ENCODE results near the gene PPEF1. TPM values are rescaled to one million over a fixed set of nuclear protein-coding genes. Genes with fewer than 3 reads are reported as not detected.

The PPEF1 gene
- total and polyA plus RNA-seq, 2 of the 13 experiments (the other 11 are each of a cell fraction or from before 2014, with no cell fraction given): not detected

DNA sequence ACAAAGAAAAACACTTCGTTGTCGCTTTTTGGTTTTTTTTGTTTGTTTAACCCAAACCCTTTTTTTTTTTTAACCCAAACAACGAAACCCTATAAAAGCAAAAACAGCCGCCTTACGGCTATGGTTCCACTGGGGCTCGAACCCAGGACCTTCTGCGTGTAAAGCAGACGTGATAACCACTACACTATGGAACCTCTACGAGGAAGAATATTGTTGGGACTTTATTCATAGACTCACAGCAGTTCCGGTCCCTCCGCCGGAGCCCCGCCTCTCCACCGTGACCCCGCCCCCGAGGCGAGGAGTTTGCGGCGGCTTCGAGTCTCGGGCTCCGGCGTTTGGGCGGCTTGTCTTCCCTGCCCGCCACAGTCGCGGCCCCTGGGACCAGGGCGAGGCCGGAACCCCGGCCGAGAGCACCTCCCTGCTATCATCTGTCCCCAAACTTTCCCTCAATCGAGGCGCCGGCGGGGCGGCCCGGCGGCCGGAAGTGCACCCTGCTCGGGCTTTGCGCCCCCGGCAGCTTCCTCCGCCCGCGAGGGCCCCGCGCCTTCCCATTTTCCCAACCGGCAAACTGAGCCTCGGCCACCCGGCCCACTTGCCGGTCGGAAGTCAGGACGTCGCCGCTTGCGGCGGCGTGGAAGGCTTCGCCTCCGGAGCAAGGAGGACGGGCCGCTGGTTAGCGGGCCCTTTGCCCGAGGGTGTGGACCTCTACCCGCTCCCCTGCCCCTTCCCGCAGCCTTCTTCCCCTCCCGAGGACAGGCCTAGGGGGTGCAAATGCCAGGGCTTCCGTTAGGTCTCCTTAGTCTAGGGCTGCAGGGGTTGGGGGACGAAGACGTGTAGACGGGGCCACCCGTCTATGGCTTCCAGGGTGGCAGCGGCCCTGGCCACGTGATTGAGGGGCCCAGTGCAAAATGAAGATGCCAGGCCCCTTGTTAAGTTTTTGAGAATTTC is 32.4 kb upstream of the PPEF1 start (continued):
- TF ChIP-seq GZF1 (CRISPR knock-in tag; IDR thresholded peaks at IDR 0.05): no peak
- TF ChIP-seq, protein P1, sequence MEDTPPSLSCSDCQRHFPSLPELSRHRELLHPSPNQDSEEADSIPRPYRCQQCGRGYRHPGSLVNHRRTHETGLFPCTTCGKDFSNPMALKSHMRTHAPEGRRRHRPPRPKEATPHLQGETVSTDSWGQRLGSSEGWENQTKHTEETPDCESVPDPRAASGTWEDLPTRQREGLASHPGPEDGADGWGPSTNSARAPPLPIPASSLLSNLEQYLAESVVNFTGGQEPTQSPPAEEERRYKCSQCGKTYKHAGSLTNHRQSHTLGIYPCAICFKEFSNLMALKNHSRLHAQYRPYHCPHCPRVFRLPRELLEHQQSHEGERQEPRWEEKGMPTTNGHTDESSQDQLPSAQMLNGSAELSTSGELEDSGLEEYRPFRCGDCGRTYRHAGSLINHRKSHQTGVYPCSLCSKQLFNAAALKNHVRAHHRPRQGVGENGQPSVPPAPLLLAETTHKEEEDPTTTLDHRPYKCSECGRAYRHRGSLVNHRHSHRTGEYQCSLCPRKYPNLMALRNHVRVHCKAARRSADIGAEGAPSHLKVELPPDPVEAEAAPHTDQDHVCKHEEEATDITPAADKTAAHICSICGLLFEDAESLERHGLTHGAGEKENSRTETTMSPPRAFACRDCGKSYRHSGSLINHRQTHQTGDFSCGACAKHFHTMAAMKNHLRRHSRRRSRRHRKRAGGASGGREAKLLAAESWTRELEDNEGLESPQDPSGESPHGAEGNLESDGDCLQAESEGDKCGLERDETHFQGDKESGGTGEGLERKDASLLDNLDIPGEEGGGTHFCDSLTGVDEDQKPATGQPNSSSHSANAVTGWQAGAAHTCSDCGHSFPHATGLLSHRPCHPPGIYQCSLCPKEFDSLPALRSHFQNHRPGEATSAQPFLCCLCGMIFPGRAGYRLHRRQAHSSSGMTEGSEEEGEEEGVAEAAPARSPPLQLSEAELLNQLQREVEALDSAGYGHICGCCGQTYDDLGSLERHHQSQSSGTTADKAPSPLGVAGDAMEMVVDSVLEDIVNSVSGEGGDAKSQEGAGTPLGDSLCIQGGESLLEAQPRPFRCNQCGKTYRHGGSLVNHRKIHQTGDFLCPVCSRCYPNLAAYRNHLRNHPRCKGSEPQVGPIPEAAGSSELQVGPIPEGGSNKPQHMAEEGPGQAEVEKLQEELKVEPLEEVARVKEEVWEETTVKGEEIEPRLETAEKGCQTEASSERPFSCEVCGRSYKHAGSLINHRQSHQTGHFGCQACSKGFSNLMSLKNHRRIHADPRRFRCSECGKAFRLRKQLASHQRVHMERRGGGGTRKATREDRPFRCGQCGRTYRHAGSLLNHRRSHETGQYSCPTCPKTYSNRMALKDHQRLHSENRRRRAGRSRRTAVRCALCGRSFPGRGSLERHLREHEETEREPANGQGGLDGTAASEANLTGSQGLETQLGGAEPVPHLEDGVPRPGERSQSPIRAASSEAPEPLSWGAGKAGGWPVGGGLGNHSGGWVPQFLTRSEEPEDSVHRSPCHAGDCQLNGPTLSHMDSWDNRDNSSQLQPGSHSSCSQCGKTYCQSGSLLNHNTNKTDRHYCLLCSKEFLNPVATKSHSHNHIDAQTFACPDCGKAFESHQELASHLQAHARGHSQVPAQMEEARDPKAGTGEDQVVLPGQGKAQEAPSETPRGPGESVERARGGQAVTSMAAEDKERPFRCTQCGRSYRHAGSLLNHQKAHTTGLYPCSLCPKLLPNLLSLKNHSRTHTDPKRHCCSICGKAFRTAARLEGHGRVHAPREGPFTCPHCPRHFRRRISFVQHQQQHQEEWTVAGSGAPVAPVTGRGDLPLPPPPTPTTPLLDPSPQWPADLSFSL (CRISPR knock-in tag; IDR thresholded peaks at IDR 0.05): no peak
- 0 out of 2 replicates have a peak, but pooled peaks have one; percentile 17 for TF ChIP-seq RAD21 (CRISPR knock-in tag; IDR thresholded peaks at IDR 0.05)
- TF ChIP-seq GABPB1 (CRISPR knock-in tag; IDR thresholded peaks at IDR 0.05): peak; percentile 88
- TF ChIP-seq, protein P2, sequence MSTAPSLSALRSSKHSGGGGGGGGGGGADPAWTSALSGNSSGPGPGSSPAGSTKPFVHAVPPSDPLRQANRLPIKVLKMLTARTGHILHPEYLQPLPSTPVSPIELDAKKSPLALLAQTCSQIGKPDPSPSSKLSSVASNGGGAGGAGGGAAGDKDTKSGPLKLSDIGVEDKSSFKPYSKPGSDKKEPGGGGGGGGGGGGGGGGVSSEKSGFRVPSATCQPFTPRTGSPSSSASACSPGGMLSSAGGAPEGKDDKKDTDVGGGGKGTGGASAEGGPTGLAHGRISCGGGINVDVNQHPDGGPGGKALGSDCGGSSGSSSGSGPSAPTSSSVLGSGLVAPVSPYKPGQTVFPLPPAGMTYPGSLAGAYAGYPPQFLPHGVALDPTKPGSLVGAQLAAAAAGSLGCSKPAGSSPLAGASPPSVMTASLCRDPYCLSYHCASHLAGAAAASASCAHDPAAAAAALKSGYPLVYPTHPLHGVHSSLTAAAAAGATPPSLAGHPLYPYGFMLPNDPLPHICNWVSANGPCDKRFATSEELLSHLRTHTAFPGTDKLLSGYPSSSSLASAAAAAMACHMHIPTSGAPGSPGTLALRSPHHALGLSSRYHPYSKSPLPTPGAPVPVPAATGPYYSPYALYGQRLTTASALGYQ (CRISPR knock-in tag; IDR thresholded peaks at IDR 0.05): no peak
- 0 out of 2 replicates have a peak, but pooled peaks have one; percentile 35 for TF ChIP-seq SPEN (CRISPR knock-in tag; IDR thresholded peaks at IDR 0.05; ENCODE audit: low read depth)
- TF ChIP-seq ZNF331 (CRISPR knock-in tag; IDR thresholded peaks at IDR 0.05): peak; percentile 56
- peak; percentile 38; the same call in 1 of the 2 replicates for TF ChIP-seq SP4 (CRISPR knock-in tag; IDR thresholded peaks at IDR 0.05)
- peak; percentile 75 for TF ChIP-seq KMT2B (CRISPR knock-in tag; IDR thresholded peaks at IDR 0.05)
- TF ChIP-seq NR2F2 (IDR thresholded peaks at IDR 0.05; ENCODE audit: borderline replicate concordance, low read depth): peak; percentile 43; the same call in 1 of the 2 replicates
- no peak for TF ChIP-seq NFIB (CRISPR knock-in tag; IDR thresholded peaks at IDR 0.05; ENCODE audit: borderline replicate concordance)
- TF ChIP-seq ZBTB7B (CRISPR knock-in tag; IDR thresholded peaks at IDR 0.05): no peak
- TF ChIP-seq, protein P3, sequence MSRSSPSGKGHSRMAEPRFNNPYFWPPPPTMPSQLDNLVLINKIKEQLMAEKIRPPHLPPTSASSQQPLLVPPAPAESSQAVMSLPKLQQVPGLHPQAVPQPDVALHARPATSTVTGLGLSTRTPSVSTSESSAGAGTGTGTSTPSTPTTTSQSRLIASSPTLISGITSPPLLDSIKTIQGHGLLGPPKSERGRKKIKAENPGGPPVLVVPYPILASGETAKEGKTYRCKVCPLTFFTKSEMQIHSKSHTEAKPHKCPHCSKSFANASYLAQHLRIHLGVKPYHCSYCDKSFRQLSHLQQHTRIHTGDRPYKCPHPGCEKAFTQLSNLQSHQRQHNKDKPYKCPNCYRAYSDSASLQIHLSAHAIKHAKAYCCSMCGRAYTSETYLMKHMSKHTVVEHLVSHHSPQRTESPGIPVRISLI (CRISPR knock-in tag; IDR thresholded peaks at IDR 0.05; ENCODE audit: borderline replicate concordance): peak; percentile 69; the same call in 1 of the 2 replicates
- TF ChIP-seq, protein P4, sequence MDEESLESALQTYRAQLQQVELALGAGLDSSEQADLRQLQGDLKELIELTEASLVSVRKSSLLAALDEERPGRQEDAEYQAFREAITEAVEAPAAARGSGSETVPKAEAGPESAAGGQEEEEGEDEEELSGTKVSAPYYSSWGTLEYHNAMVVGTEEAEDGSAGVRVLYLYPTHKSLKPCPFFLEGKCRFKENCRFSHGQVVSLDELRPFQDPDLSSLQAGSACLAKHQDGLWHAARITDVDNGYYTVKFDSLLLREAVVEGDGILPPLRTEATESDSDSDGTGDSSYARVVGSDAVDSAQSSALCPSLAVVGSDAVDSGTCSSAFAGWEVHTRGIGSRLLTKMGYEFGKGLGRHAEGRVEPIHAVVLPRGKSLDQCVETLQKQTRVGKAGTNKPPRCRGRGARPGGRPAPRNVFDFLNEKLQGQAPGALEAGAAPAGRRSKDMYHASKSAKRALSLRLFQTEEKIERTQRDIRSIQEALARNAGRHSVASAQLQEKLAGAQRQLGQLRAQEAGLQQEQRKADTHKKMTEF (CRISPR knock-in tag; IDR thresholded peaks at IDR 0.05): peak; percentile 70
- no peak for TF ChIP-seq IKZF4 (CRISPR knock-in tag; IDR thresholded peaks at IDR 0.05; ENCODE audit: borderline replicate concordance, low read depth, not compliant biosample characterization)
- peak; percentile 46; the same call in 1 of the 2 replicates for TF ChIP-seq SRY (CRISPR knock-in tag; IDR thresholded peaks at IDR 0.05)
- 0 out of 2 replicates have a peak, but pooled peaks have one; percentile 31 for TF ChIP-seq ZSCAN9 (CRISPR knock-in tag; IDR thresholded peaks at IDR 0.05; ENCODE audit: borderline replicate concordance)

Data from HepG2 (cell line).